DOHH2 (cell line): ENCODE results near the gene MDN1.
A peak's percentile ranks its signal among the peaks of the same experiment; 100 is the strongest.

Experiments used
- EZH2phosphoT487 ChIP-seq: fragments of 200-600 bp; sonication (generic); IDR thresholded peaks from 2 replicates; pipeline ENCODE4 v1.6.1; 2017; ENCODE audit warnings: borderline replicate concordance, mild to moderate bottlenecking, antibody characterized with exemption, low read length, moderate library complexity, mixed read lengths
- TF ChIP-seq, protein P1 (sequence below): fragments of 200-600 bp; sonication (generic); IDR thresholded peaks from one replicate; pipeline ENCODE4 v1.5.1; 2014; ENCODE audit warnings: antibody characterized with exemption, mild to moderate bottlenecking, low read depth, low read length; ENCODE audit not compliant: poor library complexity, severe bottlenecking

DNA sequence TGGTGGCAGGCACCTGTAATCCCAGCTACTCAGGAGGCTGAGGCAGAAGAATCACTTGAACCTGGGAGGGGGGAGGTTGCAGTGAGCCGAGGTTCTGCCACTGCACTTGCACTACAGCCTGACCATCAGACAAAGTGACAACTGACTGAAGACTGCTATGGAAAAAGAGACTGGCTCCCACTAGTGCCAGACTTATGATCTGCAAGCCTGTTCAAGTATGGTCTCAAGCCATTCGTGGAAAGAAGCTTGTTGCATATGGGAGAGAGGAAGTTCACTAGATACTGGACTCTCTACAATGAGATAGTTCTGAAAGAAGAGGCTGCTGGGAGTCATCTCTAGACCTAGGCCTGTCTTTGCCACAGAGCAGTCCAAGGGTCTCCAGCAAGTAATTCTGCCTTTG is 26.7 kb downstream of the MDN1 start:
- TF ChIP-seq, protein P1, sequence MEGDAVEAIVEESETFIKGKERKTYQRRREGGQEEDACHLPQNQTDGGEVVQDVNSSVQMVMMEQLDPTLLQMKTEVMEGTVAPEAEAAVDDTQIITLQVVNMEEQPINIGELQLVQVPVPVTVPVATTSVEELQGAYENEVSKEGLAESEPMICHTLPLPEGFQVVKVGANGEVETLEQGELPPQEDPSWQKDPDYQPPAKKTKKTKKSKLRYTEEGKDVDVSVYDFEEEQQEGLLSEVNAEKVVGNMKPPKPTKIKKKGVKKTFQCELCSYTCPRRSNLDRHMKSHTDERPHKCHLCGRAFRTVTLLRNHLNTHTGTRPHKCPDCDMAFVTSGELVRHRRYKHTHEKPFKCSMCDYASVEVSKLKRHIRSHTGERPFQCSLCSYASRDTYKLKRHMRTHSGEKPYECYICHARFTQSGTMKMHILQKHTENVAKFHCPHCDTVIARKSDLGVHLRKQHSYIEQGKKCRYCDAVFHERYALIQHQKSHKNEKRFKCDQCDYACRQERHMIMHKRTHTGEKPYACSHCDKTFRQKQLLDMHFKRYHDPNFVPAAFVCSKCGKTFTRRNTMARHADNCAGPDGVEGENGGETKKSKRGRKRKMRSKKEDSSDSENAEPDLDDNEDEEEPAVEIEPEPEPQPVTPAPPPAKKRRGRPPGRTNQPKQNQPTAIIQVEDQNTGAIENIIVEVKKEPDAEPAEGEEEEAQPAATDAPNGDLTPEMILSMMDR = peak; percentile 61
- no peak for TF ChIP-seq EZH2phosphoT487
